ENCODE measurements around the gene GIGYF2.

- TF ChIP-seq CTCF (optimal IDR thresholded peaks at IDR 0.05 in 1 of 3, IDR thresholded peaks at IDR 0.05 in 1 of 3, conservative IDR thresholded peaks at IDR 0.05 in 1 of 3; ENCODE audit: extremely low read depth in 1 of 3, insufficient read depth in 2 of 3, low read length in 3 of 3), result no peak
- no peak for TF ChIP-seq EZH2 (IDR thresholded peaks at IDR 0.05; ENCODE audit: low read length)
These were observed 3.8 kb upstream of the GIGYF2 start for GRCh38 chr2:232693344-232693743.
